Osteoblast (primary cell): ENCODE measurements around the gene ASAH2B. TPM values are rescaled to one million over a fixed set of nuclear protein-coding genes. Genes with fewer than 3 reads are reported as not detected.
"Not testable (repeated sequence)": the region's sequence is repeated elsewhere in the genome, so short reads cannot be mapped to it uniquely, and the experiment has no call there.

Source experiments
- DNase-seq: peaks from one replicate; pipeline ENCODE4 v3.0.0; 2011; ENCODE audit warnings: low spot score, mixed read lengths; ENCODE audit not compliant: insufficient read length; ENCODE audit errors: missing footprints
- H2AFZ ChIP-seq: 2 replicates; pipeline ENCODE4 v1.6.0; 2011; ENCODE audit warnings: mild to moderate bottlenecking, low read length
- H3K27ac ChIP-seq: 2 replicates; pipeline ENCODE4 v1.5.1; 2011; ENCODE audit warnings: mild to moderate bottlenecking, low read depth, low read length, moderate library complexity
- H3K27me3 ChIP-seq: 2 replicates; pipeline ENCODE4 v1.6.0; 2012; ENCODE audit warnings: mild to moderate bottlenecking, control low read depth, inconsistent platforms, low read length, moderate library complexity; ENCODE audit not compliant: insufficient read depth
- H3K36me3 ChIP-seq: 2 replicates; pipeline ENCODE4 v1.5.1; 2011; ENCODE audit warnings: mild to moderate bottlenecking, low read length, control low read depth, moderate library complexity; ENCODE audit not compliant: insufficient read depth
- H3K4me1 ChIP-seq: 2 replicates; pipeline ENCODE4 v1.5.1; 2011; ENCODE audit warnings: mild to moderate bottlenecking, low read length, control low read depth, moderate library complexity; ENCODE audit not compliant: insufficient read depth
- H3K4me2 ChIP-seq: 2 replicates; pipeline ENCODE4 v1.6.0; 2011; ENCODE audit warnings: mild to moderate bottlenecking, low read length; ENCODE audit not compliant: insufficient read depth
- H3K4me3 ChIP-seq: fragments of 200-600 bp; sonication (generic); 3 replicates; pipeline ENCODE4 v1.5.1; 2012; ENCODE audit warnings: mild to moderate bottlenecking, low read length, inconsistent platforms; ENCODE audit not compliant: insufficient read depth
- H3K79me2 ChIP-seq: 2 replicates; pipeline ENCODE4 v1.6.0; 2012; ENCODE audit warnings: mild to moderate bottlenecking, low read length, control low read depth, inconsistent platforms; ENCODE audit not compliant: insufficient read depth
- H3K9me3 ChIP-seq: 2 replicates; pipeline ENCODE4 v1.5.1; 2011; ENCODE audit warnings: low read depth, low read length, control low read depth
- H4K20me1 ChIP-seq: 2 replicates; pipeline ENCODE4 v1.6.0; 2012; ENCODE audit warnings: mild to moderate bottlenecking, low read length, control low read depth; ENCODE audit not compliant: insufficient read depth
- CTCF ChIP-seq: IDR thresholded peaks from 2 replicates; pipeline ENCODE4 v1.5.1; 2011; ENCODE audit warnings: mild to moderate bottlenecking, low read depth, low read length, moderate library complexity; ENCODE audit errors: extremely low read depth
- total RNA-seq: library from RNA; depleted of rRNA; stranded (reverse); fragments of >200 nt; gene quantifications from 2 replicates; pipeline ENCODE4 v1.2.3, GENCODE V29; 2012

The ASAH2B gene
- total RNA-seq, 1 donor, result 3.3 TPM

- DNase-seq, H3K4me1 ChIP-seq: not testable (repeated sequence)
- peaks cover 11% of the 10 kb centered on the region for H3K27me3 ChIP-seq
Measured at GRCh38 chr10:50728112-50728511, 11.6 kb upstream of the ASAH2B start.

DNA sequence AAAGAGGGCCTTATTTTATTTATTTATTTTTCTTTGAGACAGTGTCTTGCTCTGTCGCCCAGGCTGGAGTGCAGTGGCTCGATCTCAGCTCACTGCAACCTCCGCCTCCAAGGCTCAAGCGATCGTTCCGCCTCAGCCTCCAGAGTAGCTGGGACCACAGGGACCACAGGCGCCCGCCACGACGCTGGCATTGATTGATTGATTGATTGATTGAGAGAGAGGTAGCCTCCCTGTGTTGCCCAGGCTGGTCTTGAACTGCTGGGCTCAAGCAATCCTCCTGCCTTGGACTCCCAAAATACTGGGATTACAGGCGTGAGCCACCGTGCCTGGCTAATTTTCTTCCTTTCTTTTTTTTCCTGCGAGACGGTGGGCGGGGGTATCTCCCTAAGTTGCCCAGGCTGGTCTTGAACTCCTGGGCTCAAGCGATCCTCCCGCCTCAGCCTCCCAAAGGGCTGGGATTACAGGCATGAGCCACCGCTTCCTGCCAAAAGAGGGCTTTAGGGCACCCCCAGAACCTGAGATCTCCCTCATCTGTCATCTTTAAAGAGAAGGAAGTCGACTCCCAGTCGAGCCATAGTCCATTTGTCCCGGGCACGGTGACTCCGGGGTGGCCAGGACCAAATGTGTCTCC is 634 bp upstream of the ASAH2B start:
- H3K79me2 ChIP-seq, H3K36me3 ChIP-seq, H3K4me1 ChIP-seq, H3K9me3 ChIP-seq, H4K20me1 ChIP-seq, DNase-seq, H3K27me3 ChIP-seq: not testable (repeated sequence)
- H3K27ac ChIP-seq, result peak overlapping the region; percentile 90
- H2AFZ ChIP-seq, result peak overlapping the region; percentile 99
- peak overlapping the region; percentile 84 for H3K4me3 ChIP-seq
- H3K4me2 ChIP-seq, result peak overlapping the region; percentile 94

More at GRCh38 chr10:50728112-50728511, 11.6 kb upstream of the ASAH2B start:
- not testable (repeated sequence) for H3K4me2 ChIP-seq, H2AFZ ChIP-seq, H3K9me3 ChIP-seq, H3K4me3 ChIP-seq, H4K20me1 ChIP-seq, H3K79me2 ChIP-seq, H3K27ac ChIP-seq, H3K36me3 ChIP-seq

GRCh38 chr10:50740293-50740648 is 535 bp downstream of the ASAH2B start:
- H3K4me1 ChIP-seq, result peaks cover 5% of the 10 kb centered on the region
- H3K79me2 ChIP-seq, result no peaks in the 10 kb centered on the region
- peak overlapping the region; percentile 90 for H3K27ac ChIP-seq
- peak overlapping the region; percentile 94 for H3K4me2 ChIP-seq
- H3K27me3 ChIP-seq, result no peaks in the 10 kb centered on the region
- peak overlapping the region; percentile 99 for H2AFZ ChIP-seq
- H3K36me3 ChIP-seq, result no peaks in the 10 kb centered on the region
- H3K9me3 ChIP-seq, result no peaks in the 10 kb centered on the region
- TF ChIP-seq CTCF, result no peak
- no peak for DNase-seq
- H4K20me1 ChIP-seq, result no peaks in the 10 kb centered on the region
- H3K4me3 ChIP-seq, result peak overlapping the region; percentile 84

- H3K4me3 ChIP-seq, H3K9me3 ChIP-seq, H3K36me3 ChIP-seq, H3K27me3 ChIP-seq, H3K4me1 ChIP-seq, H3K79me2 ChIP-seq, H3K4me2 ChIP-seq, H3K27ac ChIP-seq, H4K20me1 ChIP-seq, H2AFZ ChIP-seq, DNase-seq: not testable (repeated sequence)
Measured at GRCh38 chr10:50742820-50743219, 3.1 kb downstream of the ASAH2B start.

- H3K27ac ChIP-seq, H3K27me3 ChIP-seq, H3K36me3 ChIP-seq, H3K4me2 ChIP-seq, H4K20me1 ChIP-seq, H2AFZ ChIP-seq, DNase-seq, H3K9me3 ChIP-seq, H3K79me2 ChIP-seq, H3K4me1 ChIP-seq, H3K4me3 ChIP-seq: not testable (repeated sequence)
Measured at GRCh38 chr10:50766774-50767513, 27.2 kb downstream of the ASAH2B start.

DNA sequence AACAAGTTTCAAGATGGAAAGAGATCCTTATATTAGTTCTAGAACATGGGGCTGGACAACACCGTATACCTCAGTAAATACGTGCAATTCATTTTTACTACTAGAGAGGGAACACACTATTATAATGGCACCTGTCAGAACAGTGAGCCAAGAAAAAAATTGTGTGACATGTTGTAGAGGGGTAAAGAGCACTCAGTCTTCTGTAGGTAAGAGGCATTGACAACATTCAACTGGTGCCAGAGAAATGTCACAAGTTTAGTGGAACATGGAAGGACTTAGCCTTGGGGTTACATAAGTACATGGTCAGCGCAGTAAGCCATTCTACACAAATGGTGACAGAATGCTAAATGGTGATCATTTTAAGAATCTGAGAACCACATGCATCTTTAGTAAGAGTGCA is 32.3 kb downstream of the ASAH2B start:
- not testable (repeated sequence) for H3K79me2 ChIP-seq, H2AFZ ChIP-seq, H4K20me1 ChIP-seq, H3K4me1 ChIP-seq, H3K36me3 ChIP-seq, H3K27ac ChIP-seq, H3K4me2 ChIP-seq, H3K27me3 ChIP-seq, H3K9me3 ChIP-seq, DNase-seq, H3K4me3 ChIP-seq
